GM21737 (cell line): ENCODE data around the gene LCN9.

Experiments used
- ATAC-seq: cut with Tn5 transposase; IDR thresholded peaks from one replicate; pipeline ENCODE4 v1.9.1; 2021; ENCODE audit warnings: mild to moderate bottlenecking, moderate library complexity; ENCODE audit not compliant: unreplicated experiment

Gene LCN9

DNA sequence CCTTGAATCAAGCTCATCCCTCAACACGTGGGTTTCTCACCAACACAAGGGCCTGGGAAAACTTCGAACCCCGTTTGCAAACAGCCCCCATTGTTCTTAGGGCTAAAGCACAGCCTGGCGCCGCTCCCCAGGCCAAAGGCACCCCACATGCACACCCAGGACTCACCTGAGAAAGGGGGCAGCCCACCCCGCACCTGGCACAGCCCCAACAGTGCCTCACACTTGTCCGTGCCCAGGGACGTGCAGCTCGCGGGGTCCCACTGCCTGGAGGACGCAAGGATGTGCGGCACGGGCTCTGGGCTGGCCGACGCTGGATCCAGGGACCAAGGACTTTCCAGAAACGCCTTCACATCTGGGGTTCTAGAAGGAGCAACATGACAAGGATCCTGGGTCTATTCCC lies 33.3 kb downstream of the LCN9 start:
- ATAC-seq = no peak

DNA sequence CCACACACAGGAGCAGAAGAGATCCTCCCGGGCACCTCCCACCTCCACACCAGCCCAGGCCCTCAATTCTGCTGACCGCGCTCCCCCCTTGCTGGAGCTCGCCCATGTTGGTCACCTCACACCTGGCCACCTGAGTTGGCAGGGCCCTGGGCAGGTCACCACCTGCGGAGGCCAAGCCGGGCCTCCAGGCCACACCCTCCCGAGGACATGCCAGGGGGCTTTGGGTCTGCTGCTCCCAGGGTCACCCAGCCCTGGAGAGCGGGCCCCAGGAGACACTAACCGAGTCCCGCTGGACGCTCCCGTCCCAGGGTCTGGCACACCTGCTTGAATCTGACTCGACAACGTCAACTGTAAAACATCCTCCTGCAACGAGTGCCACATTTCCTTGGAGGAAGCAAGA lies 34.1 kb downstream of the LCN9 start:
- ATAC-seq = no peak

DNA sequence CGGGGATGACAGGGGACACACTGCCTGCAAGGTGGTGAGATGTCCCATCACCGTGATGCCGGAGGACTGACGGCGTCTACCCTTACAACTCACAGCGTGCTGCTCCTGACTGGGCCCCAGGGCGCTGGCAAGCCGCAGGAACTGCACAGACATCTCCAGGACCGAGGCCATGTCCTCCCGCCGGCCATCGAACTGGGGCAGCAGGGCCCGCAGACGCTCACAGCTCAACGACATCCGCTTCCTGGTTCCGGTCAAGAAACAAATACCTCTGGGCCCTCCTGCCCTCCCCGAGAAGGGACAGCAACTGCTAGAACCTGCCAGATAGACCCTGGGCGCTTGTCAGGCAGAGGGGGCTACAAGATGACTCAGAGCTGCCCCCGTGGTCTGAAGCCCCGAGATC lies 35.1 kb downstream of the LCN9 start:
- no peak for ATAC-seq

DNA sequence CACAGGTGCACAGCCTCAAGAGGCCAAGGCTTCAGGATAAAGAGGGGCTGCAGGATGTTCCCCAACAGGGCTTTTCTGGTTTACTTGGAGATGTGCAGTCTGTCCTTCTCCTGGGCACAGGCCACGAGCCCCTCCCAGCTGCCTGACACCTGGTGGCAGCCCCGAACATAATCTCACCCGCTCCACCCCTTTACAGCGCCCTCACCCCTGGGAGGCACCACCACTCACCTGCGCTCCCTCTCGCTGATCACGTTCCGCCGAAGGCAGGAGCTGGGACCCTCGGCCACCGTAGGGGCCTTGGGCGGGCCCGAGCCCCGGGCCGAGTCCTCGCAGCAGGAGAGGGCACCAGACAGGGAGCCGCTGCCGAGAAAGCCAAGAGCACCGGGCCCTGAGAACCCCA lies 35.7 kb downstream of the LCN9 start:
- no peak for ATAC-seq

DNA sequence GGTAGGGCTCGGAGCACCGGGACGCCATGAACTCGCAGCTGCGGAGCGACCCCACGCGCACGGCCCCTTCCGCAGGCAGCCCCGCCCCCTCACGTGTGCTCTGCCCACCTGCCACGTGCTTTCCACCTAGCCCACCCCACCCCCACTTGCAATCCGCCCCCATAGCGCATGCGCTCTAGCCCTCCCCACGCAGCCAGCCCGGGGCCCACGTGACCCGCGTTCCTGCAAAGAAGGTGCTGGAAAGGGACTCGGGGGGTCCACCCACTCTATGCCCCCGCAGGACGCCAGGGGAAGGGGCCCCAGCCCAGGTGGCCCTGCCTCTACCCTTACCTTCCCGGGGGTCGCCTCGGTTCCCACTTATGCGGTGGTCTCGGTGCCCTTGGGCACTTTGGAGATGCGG lies 36.3 kb downstream of the LCN9 start, which contains the start of gene SOHLH1:
Gene SOHLH1 (minus strand): TSS at position 42 of the 400 bp plus-strand sequence. CDS start 14 bp downstream, at position 28.
- ATAC-seq = no peak

DNA sequence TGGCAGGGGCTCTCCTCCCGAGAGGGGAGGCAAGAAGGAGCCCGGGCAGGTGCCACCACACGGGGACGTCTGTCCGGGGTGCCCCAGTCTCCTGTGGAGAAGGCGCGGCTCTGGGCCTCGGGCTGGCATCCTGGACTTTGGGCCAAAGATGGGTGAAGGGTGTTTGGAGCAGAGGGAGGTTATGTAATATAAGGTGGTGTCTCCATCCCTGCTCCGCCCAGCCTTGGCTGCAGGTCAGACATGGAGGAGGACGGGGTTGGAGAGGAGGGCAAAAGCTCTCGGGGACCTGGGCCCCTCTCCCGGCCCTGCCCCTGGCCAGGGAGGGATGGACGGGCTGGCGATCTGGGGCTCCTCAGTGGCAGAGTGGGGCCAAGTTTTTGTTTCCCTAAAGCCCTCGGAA lies 37.4 kb downstream of the LCN9 start:
- ATAC-seq = no peak

DNA sequence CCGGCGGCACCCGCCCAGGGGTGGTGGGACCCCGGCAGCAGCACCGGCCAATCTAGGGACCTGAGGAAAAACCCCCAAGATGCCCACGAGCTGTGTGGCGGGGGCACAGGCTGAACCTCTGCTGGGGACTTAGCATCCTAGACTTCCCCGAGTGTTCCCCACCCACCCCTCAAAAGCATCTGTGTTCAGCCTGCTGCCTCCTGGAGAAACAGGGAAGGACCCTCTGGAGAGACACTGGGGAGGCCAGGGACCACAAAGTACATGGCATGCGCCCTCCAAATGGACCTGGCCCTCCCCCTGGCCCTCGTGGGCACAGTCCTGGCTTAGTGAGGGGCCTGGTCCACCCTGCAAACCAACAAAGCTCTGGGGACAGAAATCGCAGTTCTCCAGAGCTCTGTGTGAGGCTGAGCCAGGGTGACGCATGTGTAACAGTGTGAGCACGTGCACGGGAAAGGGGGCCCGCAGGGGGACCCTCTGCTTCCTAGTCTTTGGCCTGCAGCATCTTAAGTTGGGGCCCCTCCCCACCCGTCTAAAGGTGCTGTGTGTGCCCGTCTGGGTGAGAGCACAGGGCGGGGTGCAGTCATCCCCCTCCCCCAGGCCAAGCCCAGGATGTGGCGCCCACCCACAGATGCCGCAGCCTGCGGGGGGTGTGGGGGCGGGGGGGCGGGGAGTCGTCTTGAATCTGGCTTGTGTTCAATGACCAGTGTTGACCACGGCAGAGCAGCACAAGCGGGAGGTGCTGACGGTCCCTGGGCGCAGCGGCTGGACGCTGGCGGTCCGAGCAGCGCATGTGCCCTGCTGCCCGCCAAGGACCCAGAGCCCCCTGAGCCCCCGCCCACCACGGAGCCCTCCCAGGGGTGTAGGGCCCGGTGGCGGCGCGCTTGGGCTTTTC lies 38.2 kb downstream of the LCN9 start:
- ATAC-seq = no peak

DNA sequence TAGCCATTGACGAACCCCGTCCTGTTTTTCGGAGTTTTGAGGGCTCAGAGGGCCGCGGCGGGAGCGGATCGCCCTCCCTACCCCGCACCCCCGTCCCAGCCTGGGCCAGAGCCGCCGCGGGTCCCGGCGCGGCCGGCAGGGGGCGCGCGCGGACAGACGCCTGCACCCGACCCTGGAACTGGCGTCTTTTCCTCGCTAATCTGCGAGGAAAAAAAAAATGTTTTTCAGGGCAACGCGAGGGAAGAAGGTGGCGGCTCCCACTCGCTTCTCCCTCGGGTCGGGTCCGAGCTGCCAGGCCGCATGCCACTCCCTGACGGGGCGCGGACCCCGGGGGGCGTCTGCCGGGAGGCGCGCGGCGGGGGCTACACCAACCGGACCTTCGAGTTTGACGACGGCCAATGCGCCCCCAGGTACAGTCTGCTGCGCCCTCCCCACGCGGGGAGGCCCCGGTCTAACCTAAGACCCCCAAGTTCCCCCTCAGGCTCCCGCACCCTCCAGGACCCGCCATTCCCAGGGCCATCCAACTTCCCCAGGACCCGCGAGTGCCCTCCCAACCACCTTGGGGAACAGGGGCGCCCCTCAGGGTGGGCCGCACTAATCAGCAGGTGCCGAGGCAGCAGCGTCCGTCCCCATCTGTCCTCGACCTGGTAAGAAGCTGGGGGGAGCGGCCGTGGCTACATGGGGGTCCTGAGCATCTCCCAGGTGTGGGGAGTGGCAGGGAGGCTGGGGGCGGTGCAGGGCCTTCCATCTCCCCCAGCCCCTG lies 39.0 kb downstream of the LCN9 start, which contains the start of gene KCNT1:
Gene KCNT1 (plus strand): TSS at position 227 of the 763 bp plus-strand sequence. CDS start 74 bp downstream, at position 301.
- no peak for ATAC-seq

DNA sequence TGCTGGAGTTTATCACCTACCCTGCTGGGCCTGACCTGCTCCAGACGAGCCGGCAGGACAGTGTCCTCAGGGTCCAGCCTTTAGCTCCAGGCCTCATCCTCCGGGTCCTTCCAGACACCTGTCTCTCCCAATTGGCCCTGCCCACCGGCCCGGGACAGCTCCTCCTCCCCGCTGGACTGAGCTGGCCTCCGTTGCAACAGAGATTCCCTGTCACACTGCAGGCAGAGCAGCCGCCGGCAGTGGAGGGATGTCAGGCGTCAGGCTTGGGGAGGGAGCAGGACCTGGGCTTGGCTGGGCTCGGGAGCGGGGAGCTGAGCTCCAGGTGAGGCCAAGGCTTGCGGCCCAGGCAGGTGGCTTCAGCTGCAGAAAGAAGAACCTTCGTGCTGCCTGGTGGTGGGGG lies 40.6 kb downstream of the LCN9 start:
- ATAC-seq = no peak

DNA sequence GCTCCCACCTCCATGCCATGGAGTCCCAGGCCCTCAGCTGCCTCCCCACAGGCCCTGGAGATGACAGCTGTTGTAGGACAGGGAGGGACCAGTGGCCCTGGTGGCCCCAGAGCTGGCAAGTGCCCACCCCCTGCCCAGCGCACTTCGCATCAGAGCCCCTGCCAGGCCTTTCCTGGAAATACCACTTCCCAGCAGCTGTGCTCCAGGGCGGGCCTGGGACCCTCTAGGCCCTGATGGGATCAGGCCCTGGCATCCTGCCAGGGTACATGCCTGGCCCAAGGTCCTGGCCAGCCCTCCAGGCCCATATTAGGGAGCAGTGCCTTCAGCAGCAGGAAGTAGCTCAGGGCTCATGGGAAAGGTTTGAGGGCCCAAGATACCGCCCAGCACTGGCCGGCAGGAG lies 41.4 kb downstream of the LCN9 start:
- no peak for ATAC-seq

DNA sequence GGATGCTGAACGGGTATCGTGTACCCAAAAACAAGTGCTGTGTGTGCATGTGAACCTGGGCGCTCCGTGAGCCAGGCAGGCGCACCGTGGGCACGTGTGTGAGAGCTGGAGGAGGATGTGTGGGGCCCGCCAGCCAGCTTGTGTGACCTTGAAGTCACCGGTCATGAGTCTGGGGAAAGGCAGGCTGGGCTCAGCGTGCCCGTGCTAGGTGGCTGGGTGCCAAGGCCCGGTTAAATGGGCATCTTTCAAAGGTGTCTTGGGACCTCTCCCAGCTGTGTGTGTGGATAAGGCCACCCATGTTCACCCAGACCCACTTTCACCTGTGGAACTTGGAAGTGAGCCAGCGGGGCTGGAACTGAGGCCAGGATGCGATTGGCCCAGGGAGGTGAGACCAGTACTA lies 42.3 kb downstream of the LCN9 start:
- no peak for ATAC-seq

DNA sequence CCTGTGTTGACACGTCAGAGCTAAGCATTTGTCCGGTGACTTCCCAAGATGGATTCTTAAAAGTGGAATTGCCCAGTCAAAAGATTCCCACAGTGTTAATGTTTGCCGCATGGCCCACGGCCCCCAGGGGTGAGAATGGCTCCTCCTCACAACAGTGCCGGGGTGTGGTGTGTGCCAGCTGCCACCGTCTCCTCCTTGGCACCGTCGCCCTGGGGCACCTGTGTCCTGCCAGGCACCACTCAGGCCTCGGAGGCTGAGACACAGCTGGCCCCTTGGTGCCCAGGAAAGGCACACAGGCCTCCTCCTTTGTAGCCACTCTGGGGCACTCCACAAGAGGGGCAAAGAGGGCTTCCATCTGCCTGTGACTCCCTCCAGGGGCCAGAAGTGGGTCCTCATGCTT lies 43.2 kb downstream of the LCN9 start:
- no peak for ATAC-seq

DNA sequence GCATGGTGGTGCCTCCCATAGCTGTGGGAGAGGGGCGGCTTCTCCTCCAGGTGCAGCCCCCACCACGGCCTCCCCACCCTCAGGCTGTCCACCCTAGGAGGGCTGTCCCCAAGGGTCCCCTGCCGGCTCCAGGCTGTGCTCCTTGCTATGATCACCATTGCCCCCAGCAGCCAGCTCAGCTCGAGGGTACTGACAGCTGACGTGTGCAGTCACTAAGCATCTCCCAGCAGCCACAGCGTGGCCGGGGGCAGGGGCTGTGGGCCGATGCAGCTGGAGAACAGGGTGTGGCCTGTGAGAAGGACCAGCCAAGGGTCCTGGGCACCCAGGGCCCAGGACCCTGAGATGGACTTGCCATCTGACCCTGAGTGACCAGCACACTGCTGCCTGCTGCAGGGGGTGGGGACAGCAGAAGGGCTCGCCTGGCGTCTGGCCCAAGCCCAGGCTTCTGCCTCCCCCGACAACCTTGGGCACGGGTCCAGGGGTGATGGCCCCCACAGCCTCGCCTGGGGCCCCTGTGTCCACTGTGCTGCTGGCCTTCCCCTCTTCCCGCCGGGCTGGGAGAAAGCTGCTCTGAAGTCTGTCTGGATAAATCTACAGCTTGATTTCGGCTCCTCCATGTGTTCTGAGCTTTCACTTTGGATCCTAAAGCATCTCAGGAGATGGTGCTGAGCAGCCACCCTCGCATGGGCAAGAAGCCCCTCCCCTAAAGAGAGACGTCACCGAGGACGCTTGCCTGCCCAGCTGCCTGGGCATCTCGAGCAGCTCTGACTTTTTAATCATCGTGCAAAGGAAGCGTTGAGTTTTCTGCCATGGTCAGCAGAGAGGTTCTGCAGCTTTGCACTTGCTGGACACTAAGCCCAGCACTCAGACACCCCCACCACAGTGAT lies 44.4 kb downstream of the LCN9 start:
- no peak for ATAC-seq

DNA sequence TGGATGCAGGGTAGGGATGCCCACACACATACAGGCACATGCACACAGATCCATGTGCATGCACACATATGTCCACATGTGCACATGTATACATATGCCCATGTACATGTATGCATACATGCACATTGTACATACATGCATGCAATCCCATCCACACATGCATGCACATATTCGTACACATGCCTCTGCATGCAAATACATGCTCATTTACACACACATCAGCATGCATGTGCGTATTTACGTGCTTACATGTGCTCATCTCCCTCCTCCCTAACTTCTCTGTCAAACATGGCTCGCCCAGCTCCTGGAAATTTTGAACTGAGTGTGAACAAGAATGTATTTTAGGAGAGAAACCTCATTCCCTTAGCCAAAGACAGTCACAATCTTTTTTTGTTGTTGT lies 45.1 kb downstream of the LCN9 start:
- ATAC-seq = no peak

DNA sequence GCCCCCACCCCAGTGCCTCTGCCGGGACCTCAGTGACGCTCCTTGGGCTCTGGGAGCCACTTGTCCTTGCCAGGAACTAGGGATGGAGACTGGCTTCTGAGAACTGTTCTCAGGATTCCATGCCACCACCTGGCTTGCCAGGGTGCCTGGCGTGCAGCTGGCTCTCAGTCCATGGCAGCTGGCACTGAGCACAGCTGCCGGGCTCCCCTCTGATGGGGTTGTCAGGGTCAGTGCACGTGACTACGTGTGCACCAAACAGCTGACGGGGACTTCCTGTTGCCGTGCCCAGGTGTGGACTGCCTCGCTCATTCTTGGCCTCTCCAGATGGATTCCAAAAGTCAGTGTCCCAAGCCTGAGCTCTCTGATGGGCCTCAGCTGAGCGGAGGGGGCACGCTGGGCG lies 48.3 kb downstream of the LCN9 start:
- no peak for ATAC-seq

DNA sequence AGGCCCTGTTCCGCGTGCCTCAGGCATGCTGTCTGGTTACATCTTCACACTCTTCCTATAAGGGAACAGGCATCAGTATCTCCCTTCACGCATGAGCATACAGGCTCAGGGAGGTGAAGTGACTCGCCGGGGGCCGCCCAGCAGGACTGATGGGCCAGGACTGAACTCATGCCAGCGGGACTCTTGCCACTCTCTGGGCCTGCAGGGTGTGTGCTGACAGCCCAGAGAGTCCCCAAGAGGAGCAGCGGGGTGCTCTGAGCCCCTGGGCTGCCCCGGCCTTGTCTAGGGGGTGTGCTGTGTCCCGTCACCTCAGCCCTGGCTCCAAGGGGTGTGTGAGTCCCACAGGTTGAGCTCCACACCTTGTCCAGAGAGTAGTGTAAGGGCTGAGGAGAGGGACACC lies 48.8 kb downstream of the LCN9 start:
- no peak for ATAC-seq

DNA sequence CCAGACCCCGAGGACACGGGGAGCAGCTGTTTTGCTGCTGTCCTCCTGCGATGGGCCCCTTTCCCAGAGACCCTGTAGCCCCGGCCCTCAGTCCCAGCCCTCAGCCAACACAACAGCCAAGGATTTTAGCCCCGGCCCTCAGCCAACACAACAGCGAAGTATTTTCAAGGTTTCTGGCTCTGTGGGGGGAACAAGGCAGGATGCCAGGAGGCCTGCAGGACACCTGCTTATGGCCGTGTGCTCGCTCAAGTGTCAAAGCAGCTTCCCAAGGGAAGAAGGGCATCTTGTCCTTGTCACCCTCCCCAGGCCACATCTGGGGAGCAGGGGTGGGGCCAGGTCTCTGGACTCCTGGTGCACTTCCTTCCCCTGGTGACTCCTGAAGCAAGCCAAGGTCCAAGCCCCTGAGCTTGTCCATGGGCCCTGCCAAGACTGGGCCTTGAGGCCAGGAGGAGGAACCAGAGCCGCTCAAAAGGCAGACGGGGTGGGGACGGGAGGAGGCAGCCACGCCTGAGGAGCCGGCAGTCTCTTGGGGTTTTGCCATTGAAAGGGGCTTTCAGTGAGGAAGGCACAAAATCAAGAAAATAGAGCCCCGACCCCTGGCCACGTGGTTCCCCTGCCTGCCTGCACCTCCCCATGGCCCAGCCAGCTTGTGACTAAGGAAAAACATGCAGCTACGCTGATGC lies 49.6 kb downstream of the LCN9 start:
- no peak for ATAC-seq

DNA sequence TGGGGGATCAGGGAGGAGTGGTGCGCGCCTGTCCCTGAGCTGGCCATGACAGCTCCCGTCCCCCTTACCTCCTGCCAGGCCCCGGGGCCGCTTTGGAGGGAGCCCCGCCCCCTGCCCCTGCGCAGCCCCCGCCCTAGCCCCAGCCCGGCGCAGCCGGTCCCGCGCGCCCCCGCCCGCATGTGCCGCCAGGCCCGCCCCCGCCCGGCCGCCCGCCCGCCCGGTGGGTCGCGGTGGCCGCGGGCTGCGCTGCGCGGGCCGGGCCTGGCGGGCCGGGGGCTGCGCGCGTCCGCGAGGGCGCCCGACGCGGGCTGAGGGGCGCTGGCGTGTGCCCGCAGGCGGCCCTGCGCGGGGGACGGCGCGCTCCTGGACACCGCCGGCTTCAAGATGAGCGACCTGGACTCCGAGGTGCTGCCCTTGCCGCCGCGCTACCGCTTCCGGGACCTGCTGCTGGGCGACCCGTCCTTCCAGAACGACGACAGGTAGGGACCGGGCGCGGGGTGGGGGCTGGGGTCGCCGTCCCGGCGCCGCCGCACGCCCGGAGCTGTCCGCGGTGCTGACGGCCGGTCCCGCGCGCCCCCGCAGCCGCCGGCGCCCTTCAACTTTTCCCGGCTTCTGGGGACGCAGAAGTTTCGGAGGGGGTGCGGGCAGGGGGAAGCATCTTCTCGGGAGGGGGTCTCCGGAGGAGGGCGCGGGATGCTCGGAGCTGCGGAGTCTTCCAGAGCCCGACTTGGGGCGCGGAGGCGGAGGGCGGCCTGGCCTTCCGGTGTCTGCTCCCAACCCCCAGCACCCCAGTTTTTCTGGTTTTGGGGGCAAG lies 51.3 kb downstream of the LCN9 start:
- no peak for ATAC-seq

DNA sequence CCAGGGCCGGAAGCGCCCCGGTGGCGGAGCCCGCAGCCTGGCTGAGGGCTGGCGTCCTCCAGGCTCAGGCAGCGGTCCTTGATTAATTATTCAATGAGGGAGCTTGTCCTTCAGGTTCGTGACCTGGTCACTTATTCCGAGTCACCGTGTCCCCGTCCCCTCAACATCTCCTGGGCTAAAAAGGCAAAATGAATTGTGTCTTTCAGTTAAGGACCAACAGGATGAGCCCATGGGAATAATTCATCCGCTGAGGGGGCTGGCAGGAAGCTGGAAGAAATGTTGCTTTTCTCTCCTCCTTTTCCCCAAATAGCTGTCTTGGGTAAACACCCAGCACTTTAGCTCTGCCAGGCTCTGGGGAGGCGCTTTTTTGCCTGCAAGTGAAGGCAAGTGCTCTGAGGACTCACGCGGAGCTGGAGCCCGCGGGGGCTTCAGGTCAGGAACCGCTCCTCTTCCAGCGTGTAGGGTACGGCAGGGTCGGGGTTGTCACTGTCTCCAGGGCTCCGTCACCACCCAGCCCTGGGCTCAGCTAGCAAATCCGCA lies 52.0 kb downstream of the LCN9 start:
- no peak for ATAC-seq
